ENCODE measurements around the gene RUFY3. TPM values are rescaled to one million over a fixed set of nuclear protein-coding genes. Genes with fewer than 3 reads are reported as not detected.
"Not testable (repeated sequence)": the region's sequence is repeated elsewhere in the genome, so short reads cannot be mapped to it uniquely, and the experiment has no call there.

The RUFY3 gene
- polyA plus RNA-seq, 3 donors = 11.1 to 37.3 (median 12.5) TPM

DNA sequence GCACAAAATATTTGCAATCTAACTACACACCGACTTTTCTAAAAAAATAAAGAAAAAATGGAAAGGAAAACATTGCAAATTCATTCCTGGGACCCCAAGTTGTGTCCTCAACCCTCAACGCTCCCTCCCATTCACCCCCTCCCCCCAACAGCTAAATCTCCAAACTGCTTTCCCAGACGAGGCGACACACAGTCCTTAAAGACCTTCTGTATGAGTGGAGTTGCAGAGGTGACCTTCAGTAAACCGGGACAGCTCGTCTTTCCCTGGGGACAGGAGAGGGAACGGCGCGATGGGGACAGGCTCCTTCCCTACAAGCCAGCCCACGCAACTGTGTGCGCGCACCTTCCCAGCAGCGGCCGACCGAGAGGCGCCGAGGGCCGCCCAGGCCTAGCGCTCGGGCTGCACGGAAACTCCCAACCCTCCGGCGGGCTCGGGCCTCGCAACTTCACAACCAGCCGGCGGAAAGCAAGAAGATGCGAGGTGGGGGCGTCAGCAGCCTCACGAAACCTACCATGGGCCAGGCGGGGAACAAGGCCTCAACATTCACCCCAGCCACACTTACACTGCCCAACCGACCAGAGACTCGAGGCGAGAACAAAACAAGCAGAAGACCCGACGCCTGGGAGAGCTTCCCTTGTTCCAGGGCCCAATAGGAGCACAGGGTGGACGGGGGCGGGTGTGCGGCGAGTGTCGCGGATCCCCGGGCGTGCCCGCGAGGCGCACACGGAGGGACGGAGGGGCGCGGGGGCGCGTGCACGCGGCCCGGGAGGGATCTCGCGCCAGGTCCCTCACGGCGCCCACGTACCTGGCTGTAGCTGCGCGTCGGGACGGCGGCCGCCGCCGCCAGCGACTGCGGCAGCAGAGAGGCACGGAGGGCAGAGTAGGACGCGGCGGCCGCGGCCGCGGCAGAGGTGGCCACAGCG, 117.2 kb downstream of the RUFY3 start:
- Histone ChIP-seq H3K36me3 (replicated peaks in 1 of 2; ENCODE audit: control insufficient read depth in 1 of 2, insufficient read depth in 2 of 2, low read length in 2 of 2) (peaks cover 10 to 16% of the 10 kb centered on the region in 2 donors), H3K79me2 (ENCODE audit: insufficient read depth, low read length) (peaks cover 53% of the 10 kb centered on the region), H3K9me3 (replicated peaks in 1 of 2; ENCODE audit: control insufficient read depth in 1 of 2, insufficient read depth in 1 of 2, low read length in 2 of 2) (no peaks in the 10 kb centered on the region), H2AFZ (ENCODE audit: insufficient read depth, low read depth, low read length, poor library complexity, severe bottlenecking) (peak overlapping the region; percentile 82), H4K20me1 (ENCODE audit: insufficient read depth, low read length) (peaks cover 49% of the 10 kb centered on the region), H3K9ac (ENCODE audit: insufficient read depth, low read length, poor library complexity, severe bottlenecking) (peak overlapping the region; percentile 92), H3K27me3 (ENCODE audit: control insufficient read depth in 2 of 2, insufficient read depth in 2 of 2, low read length in 2 of 2) (no peaks in the 10 kb centered on the region), H3K4me2 (replicated peaks; ENCODE audit: extremely low read depth, low read length, poor library complexity, severe bottlenecking) (peak overlapping the region; percentile 78), H3K27ac (ENCODE audit: low read depth in 1 of 2, low read length in 2 of 2) (peak overlapping the region; percentile 79 to 90), H3K4me3 (replicated peaks in 1 of 3; ENCODE audit: low read depth in 2 of 3, low read length in 3 of 3) (peak overlapping the region; percentile 62 to 79 (median 72)), H3K4me1 (ENCODE audit: control insufficient read depth in 1 of 2, insufficient read depth in 2 of 2, low read length in 2 of 2) (peaks cover 20 to 25% of the 10 kb centered on the region in 2 donors)
- TF ChIP-seq, protein P1, sequence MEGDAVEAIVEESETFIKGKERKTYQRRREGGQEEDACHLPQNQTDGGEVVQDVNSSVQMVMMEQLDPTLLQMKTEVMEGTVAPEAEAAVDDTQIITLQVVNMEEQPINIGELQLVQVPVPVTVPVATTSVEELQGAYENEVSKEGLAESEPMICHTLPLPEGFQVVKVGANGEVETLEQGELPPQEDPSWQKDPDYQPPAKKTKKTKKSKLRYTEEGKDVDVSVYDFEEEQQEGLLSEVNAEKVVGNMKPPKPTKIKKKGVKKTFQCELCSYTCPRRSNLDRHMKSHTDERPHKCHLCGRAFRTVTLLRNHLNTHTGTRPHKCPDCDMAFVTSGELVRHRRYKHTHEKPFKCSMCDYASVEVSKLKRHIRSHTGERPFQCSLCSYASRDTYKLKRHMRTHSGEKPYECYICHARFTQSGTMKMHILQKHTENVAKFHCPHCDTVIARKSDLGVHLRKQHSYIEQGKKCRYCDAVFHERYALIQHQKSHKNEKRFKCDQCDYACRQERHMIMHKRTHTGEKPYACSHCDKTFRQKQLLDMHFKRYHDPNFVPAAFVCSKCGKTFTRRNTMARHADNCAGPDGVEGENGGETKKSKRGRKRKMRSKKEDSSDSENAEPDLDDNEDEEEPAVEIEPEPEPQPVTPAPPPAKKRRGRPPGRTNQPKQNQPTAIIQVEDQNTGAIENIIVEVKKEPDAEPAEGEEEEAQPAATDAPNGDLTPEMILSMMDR (IDR thresholded peaks at IDR 0.05) = no peak
- intact Hi-C loops (cut with micrococcal nuclease) = loop anchor here in 1 of 2 donors (2.0 to 5.0 kb wide), 2 partner anchors 150 to 153 kb away; partner anchors contain the start of genes DCK and UTP3
- under 1% methylated on average over 75 of the region's 80 CpGs for WGBS (ENCODE audit: insufficient coverage)
- peaks cover 0 to 3% (median 1%) of the 10 kb centered on the region in 3 donors for H3K27me3 Mint-ChIP-seq (ENCODE audit: low read depth in 3 of 3)
- H3K4me3 Mint-ChIP-seq = peak overlapping the region; percentile 95 to 96
- peak overlapping the region; percentile 92 to 97 (median 95) for H3K27ac Mint-ChIP-seq
- DNase-seq = peak; percentile 42 to 61 (median 56)
- peaks cover 0 to 2% (median 0%) of the 10 kb centered on the region in 7 donors for H3K9me3 Mint-ChIP-seq
- H3K36me3 Mint-ChIP-seq = peaks cover 16 to 19% of the 10 kb centered on the region in 2 donors
- peaks cover 24% of the 10 kb centered on the region for H3K4me1 Mint-ChIP-seq

DNA sequence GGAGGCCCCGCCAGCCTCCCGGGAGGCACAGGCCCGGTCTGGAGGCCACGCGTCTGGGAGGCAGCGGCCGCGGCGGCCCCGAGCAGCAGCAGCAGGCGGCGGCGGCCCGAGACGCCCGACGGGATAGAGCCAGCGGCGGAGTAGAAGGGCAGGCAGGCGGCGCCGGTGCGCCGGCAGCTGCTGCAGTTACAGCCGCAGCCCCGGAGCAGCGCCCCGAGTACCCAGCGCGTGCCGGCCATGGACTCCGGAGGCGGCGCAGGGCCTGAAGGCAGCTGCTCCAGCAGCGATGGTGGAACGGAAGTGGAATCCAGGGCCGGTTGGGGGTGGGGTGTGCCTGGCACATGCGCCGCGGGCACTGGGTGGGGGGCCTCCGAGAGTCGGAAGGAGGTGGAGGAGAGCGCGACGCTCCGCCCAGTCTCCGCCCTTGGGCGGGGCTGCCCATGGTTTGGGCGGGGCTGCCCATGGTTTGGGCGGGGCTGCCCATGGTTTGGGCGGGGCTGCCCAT, 117.9 kb downstream of the RUFY3 start, which contains the start of gene GRSF1:
GRSF1 (minus strand) TSS at position 302 of the 505 bp plus-strand sequence; CDS start at position 239, 63 bp downstream.
- peaks cover 45% of the 10 kb centered on the region for H3K79me2 ChIP-seq (ENCODE audit: insufficient read depth, low read length)
- H3K27me3 ChIP-seq (ENCODE audit: control insufficient read depth in 2 of 2, insufficient read depth in 2 of 2, low read length in 2 of 2) = no peaks in the 10 kb centered on the region
- peak within 1 kb of the TSS; percentile 82 for H2AFZ ChIP-seq (ENCODE audit: insufficient read depth, low read depth, low read length, poor library complexity, severe bottlenecking)
- H3K4me2 ChIP-seq (replicated peaks; ENCODE audit: extremely low read depth, low read length, poor library complexity, severe bottlenecking) = peak within 1 kb of the TSS; percentile 78
- Mint-ChIP-seq H3K27me3 (ENCODE audit: low read depth in 3 of 3) (peaks cover 0 to 3% (median under 1%) of the 10 kb centered on the region in 3 donors), H3K4me3 (peak within 1 kb of the TSS; percentile 95 to 96), H3K27ac (peak within 1 kb of the TSS; percentile 92 to 97 (median 95)), H3K36me3 (peaks cover 10 to 12% of the 10 kb centered on the region in 2 donors), H3K9me3 (peaks cover 0 to 2% (median 0%) of the 10 kb centered on the region in 7 donors), H3K4me1 (peaks cover 24% of the 10 kb centered on the region)
- TF ChIP-seq, protein P1 (IDR thresholded peaks at IDR 0.05) = no peak
- H3K27ac ChIP-seq (ENCODE audit: low read depth in 1 of 2, low read length in 2 of 2) = peak within 1 kb of the TSS; percentile 79 to 90
- peak within 1 kb of the TSS; percentile 62 to 79 (median 72) for H3K4me3 ChIP-seq (replicated peaks in 1 of 3; ENCODE audit: low read depth in 2 of 3, low read length in 3 of 3)
- peak within 1 kb of the TSS; percentile 92 for H3K9ac ChIP-seq (ENCODE audit: insufficient read depth, low read length, poor library complexity, severe bottlenecking)
- H3K36me3 ChIP-seq (replicated peaks in 1 of 2; ENCODE audit: control insufficient read depth in 1 of 2, insufficient read depth in 2 of 2, low read length in 2 of 2) = peaks cover 6 to 11% of the 10 kb centered on the region in 2 donors
- H3K9me3 ChIP-seq (replicated peaks in 1 of 2; ENCODE audit: control insufficient read depth in 1 of 2, insufficient read depth in 1 of 2, low read length in 2 of 2) = no peaks in the 10 kb centered on the region
- peaks cover 20 to 25% of the 10 kb centered on the region in 2 donors for H3K4me1 ChIP-seq (ENCODE audit: control insufficient read depth in 1 of 2, insufficient read depth in 2 of 2, low read length in 2 of 2)
- DNase-seq = peak; percentile 80 to 91 (median 91)
- intact Hi-C loops (cut with micrococcal nuclease) = loop anchor here (2.0 to 10.0 kb wide), 4 partner anchors 55 to 155 kb away; partner anchors contain the start of genes UTP3 (in 2 of the 2) and DCK (in 1 of the 2)
- under 1% methylated on average over 41 of the region's 51 CpGs for WGBS (ENCODE audit: insufficient coverage)
- H4K20me1 ChIP-seq (ENCODE audit: insufficient read depth, low read length) = peaks cover 42% of the 10 kb centered on the region

DNA sequence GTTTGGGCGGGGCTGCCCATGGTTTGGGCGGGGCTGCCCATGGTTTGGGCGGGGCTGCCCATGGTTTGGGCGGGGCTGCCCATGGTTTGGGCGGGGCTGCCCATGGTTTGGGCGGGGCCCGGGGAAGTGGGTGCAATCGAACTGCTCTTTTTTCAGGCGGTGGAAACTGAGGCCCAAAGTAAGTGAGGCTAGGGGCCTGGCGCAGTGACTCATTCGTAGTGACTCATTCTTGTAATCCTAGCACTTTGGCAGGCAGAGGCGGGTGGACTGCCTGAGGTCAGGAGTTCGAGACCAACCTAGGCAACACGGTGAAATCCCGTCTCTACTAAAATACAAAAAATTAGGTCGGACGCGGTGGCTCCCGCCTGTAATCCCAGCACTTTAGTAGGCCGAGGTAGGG, 118.4 kb downstream of the RUFY3 start:
- not testable (repeated sequence) for H3K4me3 ChIP-seq (replicated peaks in 1 of 3; ENCODE audit: low read depth in 2 of 3, low read length in 3 of 3); H3K9me3 ChIP-seq (replicated peaks in 1 of 2; ENCODE audit: control insufficient read depth in 1 of 2, insufficient read depth in 1 of 2, low read length in 2 of 2); H3K27me3 ChIP-seq (ENCODE audit: control insufficient read depth in 2 of 2, insufficient read depth in 2 of 2, low read length in 2 of 2); H3K36me3 Mint-ChIP-seq; H2AFZ ChIP-seq (ENCODE audit: insufficient read depth, low read depth, low read length, poor library complexity, severe bottlenecking); H3K4me2 ChIP-seq (replicated peaks; ENCODE audit: extremely low read depth, low read length, poor library complexity, severe bottlenecking); H3K27me3 Mint-ChIP-seq (ENCODE audit: low read depth in 3 of 3); H3K27ac ChIP-seq (ENCODE audit: low read depth in 1 of 2, low read length in 2 of 2); H3K36me3 ChIP-seq (replicated peaks in 1 of 2; ENCODE audit: control insufficient read depth in 1 of 2, insufficient read depth in 2 of 2, low read length in 2 of 2); H3K9me3 Mint-ChIP-seq; H3K9ac ChIP-seq (ENCODE audit: insufficient read depth, low read length, poor library complexity, severe bottlenecking)
- intact Hi-C loops (cut with micrococcal nuclease) = loop anchor here in 1 of 2 donors (10.0 kb wide), 2 partner anchors 55 to 155 kb away; partner anchors contain the start of gene UTP3
- Histone ChIP-seq H3K79me2 (ENCODE audit: insufficient read depth, low read length) (peaks cover 41% of the 10 kb centered on the region), H3K4me1 (ENCODE audit: control insufficient read depth in 1 of 2, insufficient read depth in 2 of 2, low read length in 2 of 2) (peaks cover 20 to 25% of the 10 kb centered on the region in 2 donors), H4K20me1 (ENCODE audit: insufficient read depth, low read length) (peaks cover 37% of the 10 kb centered on the region)
- Mint-ChIP-seq H3K27ac (peak overlapping the region in 5 of 7 donors; percentile 43 to 88 (median 81)), H3K4me3 (peak overlapping the region; percentile 39 to 61), H3K4me1 (peaks cover 24% of the 10 kb centered on the region)
- WGBS (ENCODE audit: insufficient coverage) = 98% methylated on average over 8 of the region's 20 CpGs
- peak; percentile 39 to 85 (median 76) for DNase-seq

Measured in CD14-positive monocyte (primary cell).